ENCODE data around the gene LHCGR.
"Not testable (repeated sequence)": the region's sequence is repeated elsewhere in the genome, so short reads cannot be mapped to it uniquely, and the experiment has no call there.

The LHCGR gene

GRCh38 chr2:48707466-48707865 lies 48.1 kb downstream of the LHCGR start:
- no peak for DNase-seq (ENCODE audit: extremely low read depth, low read depth)
- H3K4me3 ChIP-seq (replicated peaks; ENCODE audit: low read depth, low read length): no peak overlapping the region

GRCh38 chr2:48703621-48704020 lies 51.9 kb downstream of the LHCGR start:
- not testable (repeated sequence) for H3K4me3 ChIP-seq (replicated peaks; ENCODE audit: low read depth, low read length); DNase-seq (ENCODE audit: extremely low read depth, low read depth)

More at GRCh38 chr2:48707466-48707865, 48.1 kb downstream of the LHCGR start:
- no peak for TF ChIP-seq CTCF (IDR thresholded peaks at IDR 0.05; ENCODE audit: low read depth, low read length, missing control alignments)

- DNase-seq (ENCODE audit: extremely low read depth, low read depth): no peak
- H3K4me3 ChIP-seq (replicated peaks; ENCODE audit: low read depth, low read length): no peak overlapping the region
Measured at GRCh38 chr2:48699348-48699930, 56.1 kb downstream of the LHCGR start.

GRCh38 chr2:48696881-48697280 lies 58.6 kb downstream of the LHCGR start:
- TF ChIP-seq CTCF (IDR thresholded peaks at IDR 0.05; ENCODE audit: low read depth, low read length, missing control alignments): no peak
- DNase-seq (ENCODE audit: extremely low read depth, low read depth): no peak
- H3K4me3 ChIP-seq (replicated peaks; ENCODE audit: low read depth, low read length): no peak overlapping the region

More at GRCh38 chr2:48699348-48699930, 56.1 kb downstream of the LHCGR start:
- no peak for TF ChIP-seq CTCF (IDR thresholded peaks at IDR 0.05; ENCODE audit: low read depth, low read length, missing control alignments)

GRCh38 chr2:48695991-48696390 lies 59.5 kb downstream of the LHCGR start:
- no peak for DNase-seq (ENCODE audit: extremely low read depth, low read depth)
- TF ChIP-seq CTCF (IDR thresholded peaks at IDR 0.05; ENCODE audit: low read depth, low read length, missing control alignments): no peak
- no peak overlapping the region for H3K4me3 ChIP-seq (replicated peaks; ENCODE audit: low read depth, low read length)

- no peak for DNase-seq (ENCODE audit: extremely low read depth, low read depth)
- no peak for TF ChIP-seq CTCF (IDR thresholded peaks at IDR 0.05; ENCODE audit: low read depth, low read length, missing control alignments)
- no peak overlapping the region for H3K4me3 ChIP-seq (replicated peaks; ENCODE audit: low read depth, low read length)
Measured at GRCh38 chr2:48694149-48694548, 61.4 kb downstream of the LHCGR start.

GRCh38 chr2:48693645-48694044 lies 61.9 kb downstream of the LHCGR start:
- no peak for TF ChIP-seq CTCF (IDR thresholded peaks at IDR 0.05; ENCODE audit: low read depth, low read length, missing control alignments)
- no peak overlapping the region for H3K4me3 ChIP-seq (replicated peaks; ENCODE audit: low read depth, low read length)
- DNase-seq (ENCODE audit: extremely low read depth, low read depth): no peak
